GM10847 (cell line): ENCODE measurements around the gene MUTYH.

ENCODE experiments used
- POLR2A ChIP-seq: IDR thresholded peaks from 2 replicates; pipeline ENCODE4 v1.6.1; 2011; ENCODE audit not compliant: insufficient read length; ENCODE audit errors: extremely low read depth

MUTYH gene

GRCh38 chr1:45303520-45304310 lies 36.5 kb downstream of the MUTYH start:
- peak; percentile 35 for TF ChIP-seq POLR2A

- no peak for TF ChIP-seq POLR2A
These were observed 37.6 kb downstream of the MUTYH start for GRCh38 chr1:45302505-45303150.

GRCh38 chr1:45300669-45300997 lies 39.6 kb downstream of the MUTYH start:
- no peak for TF ChIP-seq POLR2A

GRCh38 chr1:45299981-45300668 lies 40.1 kb downstream of the MUTYH start:
- TF ChIP-seq POLR2A, result no peak

GRCh38 chr1:45299296-45299695 lies 40.9 kb downstream of the MUTYH start:
- no peak for TF ChIP-seq POLR2A

GRCh38 chr1:45297666-45298356 lies 42.4 kb downstream of the MUTYH start:
- no peak for TF ChIP-seq POLR2A

- no peak for TF ChIP-seq POLR2A
These were observed 48.5 kb downstream of the MUTYH start for GRCh38 chr1:45291716-45292115.

- TF ChIP-seq POLR2A, result no peak
These were observed 57.9 kb downstream of the MUTYH start for GRCh38 chr1:45282351-45282750.
